HCEC 1CT (cell line): ENCODE data around the gene FAM89A.

Source experiments
- DNase-seq: peaks from one replicate; pipeline ENCODE4 v3.0.0-alpha.2; 2017

The FAM89A gene

GRCh38 chr1:231040019-231040799, at the start of gene FAM89A:
TSS of gene FAM89A (minus strand) at chr1:231040254. CDS start at chr1:231040211, 43 bp downstream.
- DNase-seq, result peak; percentile 55

DNA sequence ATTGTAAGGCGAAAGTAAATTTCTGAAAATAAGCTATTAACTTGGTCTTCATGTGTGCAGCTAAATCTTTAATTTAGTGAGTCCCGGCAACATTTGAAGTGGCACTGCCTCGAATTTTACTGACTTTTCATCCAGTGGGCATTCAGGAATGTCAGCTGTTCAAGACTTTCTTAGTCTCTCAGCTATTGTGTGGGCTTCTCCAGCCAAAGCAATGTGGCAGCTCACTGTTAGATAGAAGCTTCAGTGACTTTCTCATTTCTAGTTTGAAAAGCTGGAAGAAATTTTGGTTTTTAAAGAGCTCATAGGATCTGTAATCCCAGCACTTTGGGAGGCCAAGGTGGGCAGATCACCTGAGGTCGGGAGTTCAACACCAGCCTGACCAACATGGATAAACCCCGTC, 44.3 kb upstream of the FAM89A start:
- DNase-seq, result no peak

- no peak for DNase-seq
Observed at GRCh38 chr1:231079163-231079562, 39.1 kb upstream of the FAM89A start.

DNA sequence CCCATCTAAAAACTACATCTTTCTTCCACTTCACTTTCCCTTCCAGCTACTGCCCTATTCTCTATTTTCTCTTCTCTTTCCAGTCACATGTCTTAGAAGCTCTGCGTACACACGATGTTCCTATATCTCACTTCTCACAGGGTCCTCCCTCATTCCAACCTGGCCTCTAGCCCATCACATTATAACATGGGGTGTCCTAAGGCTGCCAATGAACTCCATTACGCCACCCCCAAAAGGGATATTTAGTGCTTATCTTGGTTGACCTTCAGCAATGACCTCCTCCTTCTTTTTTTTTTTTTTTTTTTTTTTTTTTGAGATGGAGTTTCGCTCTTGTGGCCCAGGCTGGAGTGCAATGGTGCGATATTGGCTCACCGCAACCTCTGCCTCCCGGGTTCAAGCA, 38.2 kb upstream of the FAM89A start:
- DNase-seq, result no peak

GRCh38 chr1:231076802-231077201, 36.7 kb upstream of the FAM89A start:
- DNase-seq, result no peak

DNA sequence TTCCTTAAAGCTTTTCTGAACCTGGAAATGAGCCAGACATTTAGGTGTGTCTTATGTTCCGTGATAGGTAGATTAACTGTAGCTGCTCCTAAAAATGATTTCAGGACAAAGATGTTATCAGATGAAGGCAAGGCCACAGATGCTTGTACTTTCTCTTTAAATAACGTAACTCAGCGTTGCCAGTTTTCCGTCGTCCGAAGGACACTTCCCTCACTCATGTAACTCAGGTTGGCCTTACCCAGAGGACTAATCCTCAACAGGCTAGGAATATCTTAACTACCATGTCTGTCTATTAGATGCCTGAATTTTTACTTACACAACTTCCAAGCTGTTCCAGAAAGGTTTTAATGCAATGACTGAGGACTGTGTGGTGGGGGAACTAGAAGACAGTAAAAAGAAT, 35.4 kb upstream of the FAM89A start:
- DNase-seq, result no peak

DNA sequence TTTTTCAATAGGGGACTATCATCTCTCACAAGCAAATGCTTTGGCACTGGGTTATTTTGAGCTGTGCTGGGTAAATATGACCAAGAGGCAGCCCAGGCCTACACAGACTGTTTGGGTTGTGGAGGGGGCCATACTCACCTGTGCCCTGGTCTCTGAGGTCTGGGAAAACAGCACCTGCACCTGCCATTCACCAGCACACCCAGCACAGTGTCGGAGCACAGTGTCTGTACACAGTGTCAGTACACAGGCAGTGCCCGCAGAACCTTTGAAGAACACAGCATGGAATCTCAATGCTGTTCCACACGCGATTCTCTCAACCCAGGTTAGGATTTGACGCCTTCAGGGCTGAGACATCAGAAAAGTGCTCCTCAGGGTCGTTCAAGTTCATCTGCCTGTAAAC, 35.0 kb upstream of the FAM89A start:
- DNase-seq, result no peak

DNA sequence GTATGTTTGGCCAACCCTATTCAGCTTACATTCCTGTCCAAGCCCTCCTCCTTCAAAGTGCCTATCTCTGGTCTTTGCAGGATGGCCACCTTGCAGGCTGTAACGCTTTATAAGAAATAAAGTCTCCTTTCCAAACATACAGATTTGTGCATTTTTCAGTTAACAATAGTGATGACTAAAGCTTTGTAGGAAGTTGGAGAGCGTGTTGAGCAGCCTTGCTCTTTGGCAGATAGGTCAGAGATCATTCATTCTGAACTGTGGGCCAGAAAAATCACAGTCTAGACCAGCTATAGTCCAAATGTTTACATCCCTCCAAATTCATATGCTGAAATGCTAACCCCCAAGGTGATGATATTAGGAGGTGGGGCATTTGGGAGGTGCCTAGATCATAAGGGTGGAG, 34.0 kb upstream of the FAM89A start:
- no peak for DNase-seq

DNA sequence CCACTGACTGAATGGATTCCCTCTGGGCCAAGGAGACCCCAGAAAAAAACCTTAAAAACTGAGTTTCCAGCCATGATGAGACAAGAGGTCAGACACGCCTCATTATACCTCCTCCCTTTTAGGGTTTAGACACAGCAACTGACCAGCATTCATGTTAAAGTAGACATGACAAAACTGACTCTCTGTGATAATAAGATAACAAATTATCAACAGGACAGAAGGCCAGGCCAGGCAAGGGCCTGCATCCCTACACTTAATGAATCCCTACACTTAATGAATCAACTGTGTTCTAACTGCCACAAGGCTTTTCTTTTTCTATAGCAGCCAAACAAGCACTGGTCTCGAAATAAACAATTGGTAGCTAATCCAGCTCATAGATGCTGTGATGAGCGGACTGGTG, 33.3 kb upstream of the FAM89A start:
- no peak for DNase-seq

DNA sequence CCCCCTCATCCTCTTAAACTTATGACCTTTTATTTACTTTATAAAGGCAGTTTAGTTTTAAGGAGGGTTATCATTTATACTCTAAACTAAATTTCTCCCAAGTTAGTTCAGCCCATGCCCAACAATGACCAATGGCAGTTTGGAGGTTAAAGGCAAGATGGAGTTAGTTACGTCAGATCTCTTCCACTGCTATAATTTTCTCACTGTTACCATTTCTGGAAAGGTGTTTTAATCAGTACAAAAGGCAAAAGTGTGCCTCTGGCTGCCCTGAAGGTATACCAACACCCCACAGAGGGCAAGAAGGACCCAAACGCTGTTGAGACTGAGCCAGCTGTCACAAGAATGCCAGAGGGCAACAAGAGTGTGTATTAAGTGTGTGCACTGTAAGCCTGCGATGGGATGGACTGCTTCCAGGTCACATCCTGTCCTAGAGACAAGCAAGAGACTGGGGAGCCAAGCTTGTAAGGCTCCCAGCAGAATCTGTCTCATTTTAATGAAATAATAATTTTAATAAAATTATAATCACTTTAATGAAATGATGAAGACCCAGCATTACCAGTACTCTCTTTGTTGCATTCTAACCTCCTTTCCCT, 32.5 kb upstream of the FAM89A start:
- no peak for DNase-seq

DNA sequence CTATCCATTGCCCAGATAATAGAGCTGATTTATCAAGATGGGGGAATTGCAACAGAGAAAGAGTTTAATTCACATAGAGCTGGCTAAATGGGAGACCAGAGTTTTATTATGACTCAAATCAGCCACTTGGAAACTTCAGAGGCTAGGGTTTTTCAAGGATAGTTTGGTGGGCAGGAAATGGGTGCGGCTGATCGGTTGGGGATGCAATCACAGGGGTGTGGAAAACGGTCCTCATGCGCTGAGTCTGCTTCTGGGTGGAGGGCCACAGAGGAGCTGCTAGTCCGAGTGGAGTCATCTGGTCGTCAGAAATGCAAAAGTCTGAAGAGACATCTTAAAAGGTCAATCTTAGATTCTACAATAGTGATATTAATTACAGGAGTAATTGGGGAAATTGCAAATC, 32.0 kb upstream of the FAM89A start:
- DNase-seq, result no peak

DNA sequence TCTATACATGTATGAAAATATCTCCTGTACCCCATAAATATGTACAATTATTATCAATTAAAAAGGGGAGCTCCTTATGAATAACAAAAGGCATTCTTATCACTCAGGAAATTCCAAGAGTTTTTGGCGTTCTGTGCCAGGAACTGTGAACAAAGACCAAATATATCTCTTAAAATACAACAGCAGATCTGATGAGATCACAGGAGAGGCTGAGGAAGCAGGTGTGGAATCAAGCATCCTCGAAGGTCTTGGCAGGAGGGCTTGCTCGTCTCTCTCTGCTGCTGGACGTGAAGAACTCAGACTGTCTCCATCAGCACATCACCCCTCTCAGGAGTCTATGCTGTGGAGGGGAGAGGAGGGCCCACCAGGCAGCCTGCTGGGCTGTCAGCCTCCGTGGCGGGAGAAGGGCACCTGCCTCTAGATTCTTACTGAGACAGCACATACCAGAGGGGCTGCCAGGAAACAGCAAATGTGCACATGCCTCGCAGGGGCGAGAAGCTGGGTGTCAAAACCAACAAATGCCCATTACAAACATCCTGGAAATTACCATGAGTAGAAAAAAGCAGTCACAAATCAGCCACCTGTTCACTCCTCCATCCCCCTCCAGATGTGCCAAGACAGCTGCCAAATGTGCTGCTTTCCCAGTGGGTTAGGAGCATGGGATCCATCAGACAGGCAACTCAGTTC, 30.8 kb upstream of the FAM89A start:
- no peak for DNase-seq

GRCh38 chr1:231069333-231069732, 29.3 kb upstream of the FAM89A start:
- DNase-seq, result no peak

DNA sequence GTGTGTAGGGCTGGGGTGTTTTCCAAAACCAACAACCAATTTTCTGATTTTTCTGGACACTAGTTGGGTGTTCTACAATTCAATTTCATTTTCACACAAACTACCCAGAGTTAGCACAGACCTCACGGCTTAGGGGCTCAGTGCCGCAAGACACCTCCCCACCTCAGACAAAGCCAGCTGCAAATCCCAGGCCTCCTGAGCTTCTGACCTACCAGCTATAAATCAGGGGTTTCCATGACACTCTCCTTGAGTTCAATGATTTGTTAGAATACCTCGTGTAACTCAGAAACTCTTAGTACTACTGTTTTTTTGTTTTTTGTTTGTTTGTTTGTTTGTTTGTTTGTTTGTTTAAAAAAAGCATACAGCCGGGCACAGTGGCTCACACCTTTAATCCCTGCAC, 28.7 kb upstream of the FAM89A start:
- no peak for DNase-seq

GRCh38 chr1:231065510-231066241, 25.6 kb upstream of the FAM89A start:
- DNase-seq, result no peak

DNA sequence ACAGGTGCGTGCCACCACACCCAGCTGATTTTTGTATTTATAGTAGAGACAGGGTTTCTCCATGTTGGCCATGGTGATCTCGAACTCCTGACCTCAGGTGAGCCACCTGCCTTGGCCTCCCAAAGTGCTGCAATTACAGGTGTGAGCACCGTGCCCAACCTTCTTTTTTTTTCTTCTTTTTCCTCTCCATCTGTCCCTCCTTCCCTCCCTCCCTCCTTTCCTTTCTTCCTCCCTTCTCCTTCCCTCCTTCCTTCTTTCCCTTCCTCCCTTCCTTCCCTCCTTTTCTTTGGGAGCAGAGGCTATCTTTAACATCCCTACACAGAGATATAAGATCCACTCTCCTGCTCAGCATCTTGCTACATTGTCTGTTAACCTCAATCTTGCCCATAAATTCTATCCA, 24.4 kb upstream of the FAM89A start:
- DNase-seq, result no peak

GRCh38 chr1:231063331-231063730, 23.3 kb upstream of the FAM89A start:
- no peak for DNase-seq

GRCh38 chr1:231062500-231063270, 22.6 kb upstream of the FAM89A start:
- DNase-seq, result no peak

GRCh38 chr1:231059566-231060193, 19.6 kb upstream of the FAM89A start:
- peak; percentile 44 for DNase-seq

GRCh38 chr1:231058416-231059109, 18.5 kb upstream of the FAM89A start:
- DNase-seq, result no peak

DNA sequence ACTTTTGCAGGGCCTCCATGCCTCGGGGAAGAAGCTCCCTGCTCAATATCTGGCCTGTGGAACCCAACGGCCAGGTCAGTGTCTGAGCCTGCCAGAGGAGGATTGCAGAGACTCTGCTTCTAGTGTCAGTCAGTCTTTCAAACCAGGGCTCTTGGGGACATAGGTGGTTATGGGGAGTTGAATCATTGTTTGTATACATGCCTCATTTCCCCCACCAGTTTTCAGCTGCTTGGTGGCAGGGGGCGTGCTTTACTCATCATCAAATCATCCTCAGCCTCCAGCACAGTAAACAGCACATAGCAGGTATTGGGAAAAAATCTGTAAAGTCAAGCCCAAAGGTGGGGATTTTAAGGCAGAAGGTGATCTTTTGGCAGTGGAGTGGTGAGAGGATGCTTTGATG, 17.4 kb upstream of the FAM89A start:
- no peak for DNase-seq

DNA sequence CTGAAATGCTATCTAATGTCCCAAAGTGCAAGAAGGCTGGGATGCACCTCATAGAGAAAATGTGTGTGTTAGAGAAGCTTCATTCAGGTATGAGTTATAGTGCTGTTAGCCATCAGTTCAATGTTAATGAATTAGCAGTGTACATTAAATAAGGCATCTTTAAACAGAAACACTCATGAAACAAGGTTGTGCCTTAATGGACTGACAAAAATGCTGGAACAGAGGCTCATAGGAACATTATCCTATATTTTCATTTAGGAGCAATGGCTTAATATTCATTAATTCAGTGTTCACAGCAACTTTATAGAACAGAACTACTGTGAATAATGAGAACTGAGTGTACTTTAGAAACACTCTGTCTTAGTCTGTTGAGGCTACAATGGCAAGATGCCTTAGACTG, 15.2 kb upstream of the FAM89A start:
- no peak for DNase-seq
